DOHH2 (cell line): ENCODE data around the gene WDR74.
"Not testable (repeated sequence)": the region's sequence is repeated elsewhere in the genome, so short reads cannot be mapped to it uniquely, and the experiment has no call there.

Experiments used
- H3F3A ChIP-seq: fragments of 200-600 bp; sonication (generic), shearing (Covaris generic); 2 replicates; pipeline ENCODE4 v1.6.0; 2016; ENCODE audit warnings: antibody characterized with exemption, mild to moderate bottlenecking; ENCODE audit not compliant: control insufficient read depth, insufficient read depth
- H3K27ac ChIP-seq: fragments of 200-600 bp; sonication (generic); 2 replicates; pipeline ENCODE4 v1.5.1; 2014; ENCODE audit warnings: low read depth, mild to moderate bottlenecking, low read length, moderate library complexity
- H3K27me3 ChIP-seq: fragments of 200-600 bp; sonication (generic); 2 replicates; pipeline ENCODE4 v1.6.1; 2014; ENCODE audit warnings: mild to moderate bottlenecking, low read length, mixed read lengths; ENCODE audit not compliant: control insufficient read depth
- H3K36me3 ChIP-seq: fragments of 200-600 bp; sonication (generic); 2 replicates; pipeline ENCODE4 v1.6.1; 2014; ENCODE audit warnings: mild to moderate bottlenecking, low read length, moderate library complexity, mixed read lengths; ENCODE audit not compliant: control insufficient read depth
- H3K4me1 ChIP-seq: fragments of 200-600 bp; sonication (generic); 2 replicates; pipeline ENCODE4 v1.6.1; 2014; ENCODE audit warnings: mild to moderate bottlenecking, low read length, mixed read lengths; ENCODE audit not compliant: control insufficient read depth
- H3K4me2 ChIP-seq: fragments of 200-600 bp; sonication (generic); 2 replicates; pipeline ENCODE4 v1.6.0; 2014; ENCODE audit warnings: mild to moderate bottlenecking, low read length, moderate library complexity
- H3K4me3 ChIP-seq: fragments of 200-600 bp; sonication (generic); 2 replicates; pipeline ENCODE4 v1.5.1; 2014; ENCODE audit warnings: mild to moderate bottlenecking, low read length, mixed read lengths
- H3K79me2 ChIP-seq: fragments of 200-600 bp; sonication (generic); 2 replicates; pipeline ENCODE4 v1.6.1; 2014; ENCODE audit warnings: mild to moderate bottlenecking, low read length, mixed read lengths; ENCODE audit not compliant: control insufficient read depth
- H3K9me2 ChIP-seq: fragments of 200-600 bp; sonication (generic); replicated peaks from 2 replicates; pipeline ENCODE4 v1.6.1; 2014; ENCODE audit warnings: mild to moderate bottlenecking, low read length, mixed read lengths; ENCODE audit not compliant: control insufficient read depth
- H3K9me3 ChIP-seq: fragments of 200-600 bp; sonication (generic); 2 replicates; pipeline ENCODE4 v1.6.1; 2014; ENCODE audit warnings: antibody characterized with exemption, low read length, mixed read lengths; ENCODE audit not compliant: control insufficient read depth, insufficient read depth
- H4K20me1 ChIP-seq: fragments of 200-600 bp; sonication (generic); 2 replicates; pipeline ENCODE4 v1.6.0; 2014; ENCODE audit warnings: low read depth, mild to moderate bottlenecking, antibody characterized with exemption, low read length, moderate library complexity; ENCODE audit not compliant: control insufficient read depth, insufficient read depth
- CTCF ChIP-seq: fragments of 200-600 bp; sonication (generic); IDR thresholded peaks from one replicate; pipeline ENCODE4 v1.5.1; 2014; ENCODE audit warnings: antibody characterized with exemption, mild to moderate bottlenecking, low read depth, low read length; ENCODE audit not compliant: poor library complexity, severe bottlenecking
- EZH2phosphoT487 ChIP-seq: fragments of 200-600 bp; sonication (generic); IDR thresholded peaks from 2 replicates; pipeline ENCODE4 v1.6.1; 2017; ENCODE audit warnings: borderline replicate concordance, mild to moderate bottlenecking, antibody characterized with exemption, low read length, moderate library complexity, mixed read lengths

WDR74 gene

GRCh38 chr11:62832336-62833234 is 6.8 kb downstream of the WDR74 start, which contains the start of gene TEX54:
TSS of gene TEX54 (minus strand) at chr11:62832841.
- no peaks in the 10 kb centered on the region for H3K9me2 ChIP-seq
- peak within 1 kb of the TSS; percentile 99 for H3K4me2 ChIP-seq
- H3K36me3 ChIP-seq: peaks cover 57% of the 10 kb centered on the region
- H3K79me2 ChIP-seq: peaks cover 60% of the 10 kb centered on the region
- no peaks in the 10 kb centered on the region for H3K27me3 ChIP-seq
- H3K4me3 ChIP-seq: peak within 1 kb of the TSS; percentile 99
- H3K27ac ChIP-seq: peak within 1 kb of the TSS; percentile 73
- H3K4me1 ChIP-seq: peaks cover 23% of the 10 kb centered on the region
- H4K20me1 ChIP-seq: no peaks in the 10 kb centered on the region
- TF ChIP-seq EZH2phosphoT487 (no peak), CTCF (no peak)
- no peaks in the 10 kb centered on the region for H3K9me3 ChIP-seq
- H3F3A ChIP-seq: peaks cover 15% of the 10 kb centered on the region

- H3K4me2 ChIP-seq: peak within 1 kb of the TSS; percentile 99
- peaks cover 57% of the 10 kb centered on the region for H3K36me3 ChIP-seq
- no peaks in the 10 kb centered on the region for H4K20me1 ChIP-seq
- H3K4me3 ChIP-seq: peak within 1 kb of the TSS; percentile 99
- peaks cover 15% of the 10 kb centered on the region for H3F3A ChIP-seq
- H3K9me3 ChIP-seq: no peaks in the 10 kb centered on the region
- peaks cover 56% of the 10 kb centered on the region for H3K79me2 ChIP-seq
- H3K9me2 ChIP-seq: no peaks in the 10 kb centered on the region
- H3K4me1 ChIP-seq: peaks cover 21% of the 10 kb centered on the region
- TF ChIP-seq EZH2phosphoT487 (no peak), CTCF (no peak)
- H3K27me3 ChIP-seq: no peaks in the 10 kb centered on the region
- H3K27ac ChIP-seq: peak within 1 kb of the TSS; percentile 73
Observed at GRCh38 chr11:62831520-62832335, 7.7 kb downstream of the WDR74 start, which contains the start of gene STX5. TSS of gene STX5 (minus strand) at chr11:62832051. CDS start at chr11:62831243, 808 bp downstream.

DNA sequence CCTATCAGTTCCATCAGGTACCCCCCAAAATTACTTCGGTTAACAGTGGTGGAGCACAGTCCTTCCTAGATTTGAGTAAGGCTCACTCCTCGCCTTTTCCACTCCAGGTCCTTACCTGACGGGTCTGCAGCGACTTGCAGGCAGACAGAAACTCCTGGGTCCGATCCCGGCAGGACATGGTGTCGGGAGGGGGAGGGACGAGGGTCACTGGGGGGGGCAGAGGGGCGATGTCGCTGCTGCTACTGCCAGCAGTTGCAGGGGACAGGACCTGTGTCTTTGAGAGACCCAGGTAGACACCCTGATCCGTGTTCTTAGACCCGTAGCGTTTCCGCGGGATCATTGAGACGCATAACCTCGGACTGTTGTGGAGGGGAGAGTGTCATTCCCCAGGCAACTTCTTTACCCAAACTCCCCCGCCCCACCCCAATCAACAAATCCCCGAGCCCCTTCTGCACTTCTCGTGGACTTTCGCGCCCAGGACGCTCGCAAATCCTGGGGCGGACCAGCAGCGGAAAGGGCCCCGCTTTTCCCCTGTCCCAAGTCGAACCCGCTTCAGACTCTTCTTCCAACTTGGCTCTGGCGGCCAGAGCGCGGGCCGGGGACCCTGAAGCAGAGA is 8.4 kb downstream of the WDR74 start:
- Histone ChIP-seq H3F3A (peaks cover 15% of the 10 kb centered on the region), H3K27ac (peak overlapping the region; percentile 73), H3K27me3 (no peaks in the 10 kb centered on the region), H4K20me1 (no peaks in the 10 kb centered on the region), H3K4me1 (peaks cover 21% of the 10 kb centered on the region), H3K4me2 (peak overlapping the region; percentile 99), H3K79me2 (peaks cover 49% of the 10 kb centered on the region), H3K9me2 (no peaks in the 10 kb centered on the region), H3K9me3 (no peaks in the 10 kb centered on the region), H3K4me3 (peak overlapping the region; percentile 99), H3K36me3 (peaks cover 52% of the 10 kb centered on the region)
- TF ChIP-seq CTCF (no peak), EZH2phosphoT487 (no peak)

DNA sequence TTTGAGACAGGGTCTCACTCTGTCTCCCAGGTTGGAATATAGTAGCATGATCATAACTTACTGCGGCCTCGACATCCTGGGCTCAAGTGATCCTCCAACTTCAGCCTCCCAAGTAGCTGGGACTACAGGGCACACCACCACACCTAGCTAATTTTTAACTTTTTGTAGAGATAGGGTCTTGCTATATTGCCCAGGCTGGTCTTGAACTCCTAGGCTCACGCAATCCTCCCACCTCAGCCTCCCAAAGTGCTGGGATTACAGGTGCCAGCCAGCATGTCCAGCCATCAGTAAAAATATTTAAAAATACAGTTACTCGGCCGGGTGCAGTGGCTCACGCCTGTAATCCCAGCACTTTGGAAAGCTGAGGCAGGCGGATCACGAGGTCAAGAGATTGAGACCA is 11.3 kb downstream of the WDR74 start:
- H3K4me2 ChIP-seq, H3K9me2 ChIP-seq, H3K27ac ChIP-seq, H3K4me3 ChIP-seq, H3F3A ChIP-seq, H4K20me1 ChIP-seq, H3K27me3 ChIP-seq, H3K9me3 ChIP-seq: not testable (repeated sequence)
- Histone ChIP-seq H3K4me1 (peaks cover 18% of the 10 kb centered on the region), H3K79me2 (peaks cover 39% of the 10 kb centered on the region), H3K36me3 (peaks cover 52% of the 10 kb centered on the region)
